Stomach (tissue), 9 donors: ENCODE data around the gene KLHL29. TPM values are rescaled to one million over a fixed set of nuclear protein-coding genes. Genes with fewer than 3 reads are reported as not detected.

ENCODE experiments used
- DNase-seq, 2 donors: peaks; one replicate each; pipeline versions ENCODE4 v3.0.0 to v3.0.0-alpha.2; 2013 to 2019
- H3K27ac ChIP-seq, 5 donors: fragments of 200-600 bp in 4 of 5; sonication (generic) in 4 of 5; one replicate each; pipeline ENCODE4 v1.5.1; 2013 to 2019; ENCODE audit warnings: mild to moderate bottlenecking in 1 of 5, moderate library complexity in 1 of 5
- H3K27me3 ChIP-seq, 3 donors: fragments of 200-600 bp; sonication (generic); one replicate each; pipeline ENCODE4 v1.5.1; 2017 to 2019; ENCODE audit warnings: mixed run types in 1 of 3
- H3K36me3 ChIP-seq, 4 donors: fragments of 200-600 bp; sonication (generic); 1 replicate in 3 of 4; 2 replicates in 1 of 4; pipeline ENCODE4 v1.5.1; 2016 to 2019
- H3K4me1 ChIP-seq, 4 donors: fragments of 200-600 bp; sonication (generic); one replicate each; pipeline ENCODE4 v1.5.1; 2016 to 2019
- H3K4me3 ChIP-seq, 4 donors: fragments of 200-600 bp; sonication (generic) in 3 of 4; one replicate each; pipeline ENCODE4 v1.5.1; 2016 to 2019; ENCODE audit warnings: mild to moderate bottlenecking in 1 of 4
- H3K9me3 ChIP-seq, 4 donors: fragments of 200-600 bp; sonication (generic); one replicate each; pipeline ENCODE4 v1.5.1; 2016 to 2019
- EP300 ChIP-seq: sonication (generic); formaldehyde crosslinking; IDR thresholded peaks from one replicate; pipeline ENCODE4 v1.6.1; 2017; ENCODE audit warnings: antibody characterized with exemption
- POLR2A ChIP-seq, 4 donors: fragments of 450-650 bp; IDR thresholded peaks; one replicate each; pipeline ENCODE4 v1.6.1; 2016; ENCODE audit warnings: antibody characterized with exemption in 4 of 4, control low read depth in 2 of 4, mild to moderate bottlenecking in 1 of 4, moderate library complexity in 1 of 4
- POLR2AphosphoS5 ChIP-seq, 3 donors: sonication (generic); formaldehyde crosslinking; IDR thresholded peaks; one replicate each; pipeline ENCODE4 v1.6.1; 2016; ENCODE audit warnings: antibody characterized with exemption in 3 of 3
- WGBS, 5 donors: extraction: QIAGEN DNeasy Blood & Tissue Kit in 3 of 5; methylation state at CpG; one replicate each; pipeline versions ENCODE4 v1.1.5 to v1.1.7; 2013 to 2018; 5-methylcytosine and 5-hydroxymethylcytosine counted together
- intact Hi-C: fragments of 100-400 bp; cut with DNase I; formaldehyde crosslinking; loops from one replicate; pipeline ENCODE4 v1.15.1; 2023; ENCODE audit warnings: low total_unique reads
- polyA plus RNA-seq, 3 donors: library from polyadenylated mRNA; stranded (reverse); fragments of 200-250 nt; gene quantifications; one replicate each; pipeline ENCODE4 v1.2.3, GENCODE V29; 2013
- total RNA-seq, 5 donors: library from RNA; depleted of rRNA; stranded (reverse); fragments of >200 nt; gene quantifications; one replicate each; pipeline versions ENCODE4 v1.1.0 to v1.2.3, GENCODE V29; 2014 to 2016
- TF ChIP-seq, protein P1 (sequence below), 7 experiments: fragments of 450-650 bp in 4 of 7; fragments of 200-600 bp in 3 of 7; sonication (generic) in 3 of 7; IDR thresholded peaks; one replicate each; pipeline ENCODE4 v1.5.1; 2016 to 2019; ENCODE audit warnings: antibody characterized with exemption in 7 of 7, control low read depth in 2 of 7, mild to moderate bottlenecking in 1 of 7
- donor health status: healthy with polysubstance abuse.
- donor health status: Bipolar disorder and iron deficiency.
- donor health status: healthy.

The KLHL29 gene
- total and polyA plus RNA-seq, 8 donors: under 0.01 to 6.6 (median 1.3) TPM

DNA sequence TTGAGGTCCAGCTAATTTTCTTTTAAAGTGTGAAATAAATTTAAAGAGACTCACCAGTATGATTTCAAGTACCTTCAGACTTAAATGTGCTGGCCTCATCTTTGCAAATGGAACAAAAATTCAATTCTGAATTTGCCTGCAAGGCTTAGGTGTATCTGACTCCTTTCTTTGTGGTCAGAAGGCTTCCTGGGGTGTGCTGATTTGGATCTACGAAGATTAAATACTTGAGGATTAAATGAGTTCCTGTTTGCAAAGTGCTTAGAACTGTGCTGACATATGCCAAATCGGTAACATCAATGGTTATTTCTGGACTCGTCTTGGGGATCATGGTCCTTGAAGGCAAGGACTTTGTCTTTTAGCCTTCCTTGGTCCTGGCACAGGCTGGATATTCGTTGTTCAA, 9.7 kb downstream of the KLHL29 start:
- H3K4me3 ChIP-seq: no peak overlapping the region
- WGBS, 5 donors: 54 to 77% (median 57%) methylated on average over 4 of the region's 4 CpGs
- no peak for DNase-seq
- peaks cover 0 to 24% (median 0%) of the 10 kb centered on the region in 4 donors for H3K4me1 ChIP-seq
- H3K27ac ChIP-seq: no peak overlapping the region
- H3K27me3 ChIP-seq: peaks cover 0 to 11% (median 3%) of the 10 kb centered on the region in 3 donors
- intact Hi-C loops: no loop called here
- no peak for TF ChIP-seq EP300
- no peak for TF ChIP-seq POLR2A (IDR thresholded peaks at IDR 0.05)
- TF ChIP-seq, protein P1, sequence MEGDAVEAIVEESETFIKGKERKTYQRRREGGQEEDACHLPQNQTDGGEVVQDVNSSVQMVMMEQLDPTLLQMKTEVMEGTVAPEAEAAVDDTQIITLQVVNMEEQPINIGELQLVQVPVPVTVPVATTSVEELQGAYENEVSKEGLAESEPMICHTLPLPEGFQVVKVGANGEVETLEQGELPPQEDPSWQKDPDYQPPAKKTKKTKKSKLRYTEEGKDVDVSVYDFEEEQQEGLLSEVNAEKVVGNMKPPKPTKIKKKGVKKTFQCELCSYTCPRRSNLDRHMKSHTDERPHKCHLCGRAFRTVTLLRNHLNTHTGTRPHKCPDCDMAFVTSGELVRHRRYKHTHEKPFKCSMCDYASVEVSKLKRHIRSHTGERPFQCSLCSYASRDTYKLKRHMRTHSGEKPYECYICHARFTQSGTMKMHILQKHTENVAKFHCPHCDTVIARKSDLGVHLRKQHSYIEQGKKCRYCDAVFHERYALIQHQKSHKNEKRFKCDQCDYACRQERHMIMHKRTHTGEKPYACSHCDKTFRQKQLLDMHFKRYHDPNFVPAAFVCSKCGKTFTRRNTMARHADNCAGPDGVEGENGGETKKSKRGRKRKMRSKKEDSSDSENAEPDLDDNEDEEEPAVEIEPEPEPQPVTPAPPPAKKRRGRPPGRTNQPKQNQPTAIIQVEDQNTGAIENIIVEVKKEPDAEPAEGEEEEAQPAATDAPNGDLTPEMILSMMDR (IDR thresholded peaks at IDR 0.05): no peak
- TF ChIP-seq POLR2AphosphoS5 (IDR thresholded peaks at IDR 0.05): no peak
- H3K9me3 ChIP-seq: no peaks in the 10 kb centered on the region
- no peaks in the 10 kb centered on the region for H3K36me3 ChIP-seq

DNA sequence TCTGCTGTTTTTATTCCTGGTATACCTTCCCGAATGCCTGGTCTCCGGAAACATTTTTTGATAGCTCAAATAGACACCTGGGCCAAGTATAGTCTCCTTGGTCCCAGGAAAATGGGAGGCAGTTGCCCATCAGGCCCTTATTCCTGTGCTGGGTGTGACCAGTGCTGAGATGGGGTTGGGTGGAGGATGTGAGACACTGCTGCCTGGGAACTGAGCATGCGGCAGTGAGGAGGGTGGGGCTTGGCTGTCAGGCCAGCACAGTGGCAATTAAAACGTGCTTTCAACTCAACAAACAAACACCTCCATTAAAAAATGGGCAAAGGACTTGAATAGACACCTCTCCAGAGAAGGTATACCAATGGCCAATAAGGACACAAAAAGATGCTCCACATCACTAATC, 12.5 kb downstream of the KLHL29 start:
- TF ChIP-seq, protein P1 (IDR thresholded peaks at IDR 0.05): no peak
- TF ChIP-seq EP300 (no peak), POLR2A (IDR thresholded peaks at IDR 0.05) (no peak), POLR2AphosphoS5 (IDR thresholded peaks at IDR 0.05) (no peak)
- Histone ChIP-seq H3K4me1 (peaks cover 0 to 30% (median 0%) of the 10 kb centered on the region in 4 donors), H3K27me3 (peaks cover 0 to 3% (median 0%) of the 10 kb centered on the region in 3 donors), H3K4me3 (no peak overlapping the region), H3K9me3 (no peaks in the 10 kb centered on the region), H3K27ac (no peak overlapping the region), H3K36me3 (no peaks in the 10 kb centered on the region)
- DNase-seq: no peak
- WGBS, 5 donors: 56 to 81% (median 65%) methylated on average over 4 of the region's 4 CpGs
- intact Hi-C loops: no loop called here

DNA sequence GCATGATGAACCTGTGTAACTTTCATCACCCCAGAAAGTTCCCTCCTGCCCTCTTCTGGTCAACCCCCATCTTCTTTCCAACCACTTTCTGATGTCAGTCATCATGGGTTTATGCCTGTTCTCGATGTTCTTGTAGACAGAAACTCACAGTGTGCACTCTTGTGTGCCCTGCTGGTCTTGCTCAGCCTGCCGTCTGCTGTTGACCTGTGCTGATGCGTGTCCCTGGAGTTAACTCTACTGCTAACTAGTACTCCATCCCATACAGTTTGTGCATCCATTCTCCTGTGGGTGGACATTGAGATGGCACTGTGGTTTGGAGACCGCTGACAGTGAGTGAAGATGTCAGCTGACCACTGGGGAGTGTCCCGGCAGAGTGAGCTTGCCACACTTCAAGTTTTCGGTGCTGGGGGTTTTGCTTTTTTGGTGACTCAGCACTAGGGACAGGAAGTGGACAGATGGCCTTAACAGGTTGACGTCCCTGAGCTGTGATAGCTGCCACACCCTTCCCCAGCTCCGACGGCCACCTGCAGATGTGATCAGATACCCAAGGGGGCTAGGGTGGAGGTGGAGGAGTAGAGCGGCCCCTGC, 14.8 kb downstream of the KLHL29 start:
- Histone ChIP-seq H3K27me3 (no peaks in the 10 kb centered on the region), H3K36me3 (no peaks in the 10 kb centered on the region), H3K4me3 (no peak overlapping the region), H3K4me1 (peaks cover 6 to 29% (median 14%) of the 10 kb centered on the region in 4 donors), H3K9me3 (no peaks in the 10 kb centered on the region), H3K27ac (no peak overlapping the region)
- 77 to 85% (median 78%) methylated on average over 7 to 10 of the region's 10 CpGs for WGBS, 5 donors
- no peak for DNase-seq
- no peak for TF ChIP-seq EP300
- no peak for TF ChIP-seq POLR2A (IDR thresholded peaks at IDR 0.05)
- TF ChIP-seq, protein P1 (IDR thresholded peaks at IDR 0.05): no peak
- TF ChIP-seq POLR2AphosphoS5 (IDR thresholded peaks at IDR 0.05): no peak
- intact Hi-C loops: no loop called here

DNA sequence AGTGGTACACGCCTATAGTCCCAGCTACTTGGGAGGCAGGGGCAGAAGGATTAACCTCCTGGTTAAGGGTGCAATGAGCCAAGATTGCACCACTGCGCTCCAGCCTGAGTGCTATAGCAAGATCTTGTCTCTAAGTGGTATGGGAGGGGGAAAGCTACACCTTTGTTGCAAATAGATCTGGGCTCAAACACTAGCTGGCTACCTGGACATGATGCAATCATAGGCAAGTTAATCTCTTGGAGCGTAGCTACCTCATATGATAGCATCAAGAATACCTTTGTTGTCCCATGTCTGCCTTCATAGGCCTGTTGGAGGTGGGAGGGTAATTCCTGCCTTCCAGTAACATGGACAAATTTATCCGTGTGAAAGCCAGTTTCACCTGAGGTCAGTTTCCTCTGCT, 15.7 kb downstream of the KLHL29 start:
- intact Hi-C loops: no loop called here
- 89 to 95% (median 92%) methylated on average over 4 of the region's 4 CpGs for WGBS, 5 donors
- no peak for DNase-seq

More for the DNA sequence above, 15.7 kb downstream of the KLHL29 start:
- Histone ChIP-seq H3K36me3 (no peaks in the 10 kb centered on the region), H3K9me3 (no peaks in the 10 kb centered on the region), H3K27me3 (no peaks in the 10 kb centered on the region), H3K4me3 (no peak overlapping the region), H3K27ac (no peak overlapping the region), H3K4me1 (peaks cover 6 to 32% (median 16%) of the 10 kb centered on the region in 4 donors)
- no peak for TF ChIP-seq POLR2AphosphoS5 (IDR thresholded peaks at IDR 0.05)
- no peak for TF ChIP-seq EP300
- TF ChIP-seq, protein P1 (IDR thresholded peaks at IDR 0.05): no peak
- no peak for TF ChIP-seq POLR2A (IDR thresholded peaks at IDR 0.05)
